ENCODE results near the gene CDH4.

The CDH4 gene

DNA sequence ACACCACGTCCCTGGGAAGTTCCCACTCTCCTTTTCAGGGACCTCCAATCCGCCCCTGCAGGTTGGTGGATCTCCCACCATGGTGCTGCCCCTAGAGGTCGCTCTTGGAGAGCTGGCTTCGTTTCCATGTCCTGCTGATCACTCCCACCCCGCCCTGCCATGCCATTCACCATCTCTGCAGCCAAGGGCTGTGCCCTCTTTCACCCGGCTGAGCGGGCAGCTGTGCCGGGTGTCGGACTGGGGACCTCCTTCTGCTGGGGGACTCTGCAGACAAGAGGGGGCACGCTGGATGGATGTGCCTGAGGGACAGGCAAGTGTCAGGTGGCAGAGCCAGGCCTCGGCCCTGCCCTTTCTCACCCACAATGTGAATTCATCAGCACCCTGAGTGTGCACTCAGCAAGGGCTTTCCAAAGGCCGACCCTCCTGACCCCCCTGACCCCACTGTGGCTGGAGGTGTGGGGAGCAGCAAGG is 347.0 kb downstream of the CDH4 start:
- no peak for DNase-seq (ENCODE audit: low read depth, low spot score)

DNA sequence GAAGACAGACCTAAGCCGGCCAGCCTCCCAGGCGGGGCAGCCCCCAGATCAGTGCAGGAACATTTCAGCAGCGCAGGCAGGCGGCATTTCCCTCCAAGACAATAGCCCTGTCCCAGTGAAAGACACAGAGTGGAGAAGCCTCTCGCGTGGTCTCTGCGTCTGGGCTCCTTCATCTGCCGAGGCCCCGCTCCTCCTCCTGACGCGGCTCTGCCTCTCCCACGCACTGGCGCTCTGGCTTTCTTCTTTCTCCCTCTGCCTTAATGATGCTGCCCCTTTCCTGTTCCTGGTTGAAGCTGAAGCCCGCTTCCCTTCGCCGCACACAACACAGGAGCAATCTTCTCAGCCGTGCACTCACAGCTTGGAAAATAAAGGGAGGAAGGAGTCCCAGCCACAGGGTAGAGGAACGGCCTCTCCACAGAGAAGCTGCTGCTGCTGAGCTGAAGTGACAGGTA is 347.5 kb downstream of the CDH4 start:
- no peak for DNase-seq (ENCODE audit: low read depth, low spot score)

DNA sequence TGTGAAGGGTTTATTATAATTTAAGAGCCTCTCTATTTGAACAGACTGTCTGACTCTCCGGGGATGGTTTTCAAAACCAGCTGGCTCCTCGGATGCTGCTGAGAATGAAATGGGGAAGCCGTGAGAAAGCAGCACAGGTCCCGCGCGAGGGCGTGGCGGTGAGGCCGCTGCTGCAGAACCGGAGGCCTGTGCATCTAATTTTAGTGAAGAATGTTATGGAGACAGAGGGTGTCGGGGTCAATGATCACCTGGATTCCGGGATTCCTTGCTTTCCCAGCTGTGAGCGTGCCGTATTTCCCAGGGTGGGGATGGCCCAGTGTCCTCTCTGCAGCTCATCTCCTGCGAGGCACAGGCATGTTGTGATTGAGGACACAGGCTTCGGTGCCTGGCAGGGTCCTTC is 348.0 kb downstream of the CDH4 start:
- DNase-seq (ENCODE audit: low read depth, low spot score), result no peak

DNA sequence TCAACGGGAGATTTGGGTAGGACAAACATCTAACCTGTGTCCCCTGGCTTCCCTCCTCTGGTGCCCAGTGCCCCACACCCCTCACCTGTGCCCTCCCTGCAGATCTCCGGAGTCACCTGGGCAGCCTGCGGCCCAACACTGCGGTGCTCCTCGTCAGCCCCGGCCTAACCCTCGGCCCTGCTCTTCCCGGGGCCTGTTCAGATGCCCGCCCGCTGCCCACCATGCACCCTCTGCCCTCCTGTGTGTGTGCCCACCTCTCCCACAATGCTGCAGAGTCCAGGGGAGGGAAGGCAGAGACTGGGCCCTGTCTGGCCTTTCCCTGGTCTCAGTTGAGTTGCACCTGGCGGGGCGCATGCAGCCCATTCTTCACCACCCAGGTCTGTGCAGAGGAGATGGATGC is 349.3 kb downstream of the CDH4 start:
- DNase-seq (ENCODE audit: low read depth, low spot score), result no peak

DNA sequence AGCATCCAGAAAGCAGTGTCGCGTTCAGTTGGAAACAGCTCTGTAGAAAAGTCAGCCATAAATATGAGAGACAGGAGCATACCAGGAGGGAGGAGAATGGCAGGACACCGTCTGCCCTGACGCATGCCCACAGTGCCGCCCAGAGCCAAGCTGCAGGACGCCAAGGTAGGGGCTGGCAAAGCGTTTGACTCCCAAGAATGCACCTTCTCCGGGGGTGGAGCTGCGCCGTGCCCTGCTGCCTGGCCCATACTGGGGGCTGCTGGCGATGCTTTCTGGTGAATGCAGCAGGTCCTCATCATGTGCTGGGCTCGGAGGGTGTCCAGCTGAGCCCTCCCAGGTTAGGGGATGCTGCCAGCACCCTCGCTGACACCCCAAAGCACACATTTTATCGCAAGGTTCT is 349.8 kb downstream of the CDH4 start:
- DNase-seq (ENCODE audit: low read depth, low spot score), result no peak

DNA sequence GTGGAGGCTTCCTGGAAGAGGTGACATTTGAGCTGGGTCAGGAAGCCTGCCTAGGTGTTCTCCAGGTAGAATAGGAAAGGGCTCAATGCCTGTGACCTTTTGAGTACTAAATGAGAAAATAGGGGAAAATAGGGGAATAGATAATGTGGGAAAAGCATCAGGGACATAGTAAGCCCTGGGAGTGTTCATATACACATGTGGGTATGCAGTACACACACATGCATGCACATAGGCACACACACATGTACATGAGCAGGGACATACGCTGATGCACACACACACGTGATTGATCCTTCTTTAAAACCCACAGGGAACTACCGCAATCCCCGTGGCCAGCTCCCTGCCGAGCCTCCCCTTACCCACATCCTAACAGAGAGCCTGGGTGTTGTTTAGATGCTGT is 351.7 kb downstream of the CDH4 start:
- DNase-seq (ENCODE audit: low read depth, low spot score), result no peak

DNA sequence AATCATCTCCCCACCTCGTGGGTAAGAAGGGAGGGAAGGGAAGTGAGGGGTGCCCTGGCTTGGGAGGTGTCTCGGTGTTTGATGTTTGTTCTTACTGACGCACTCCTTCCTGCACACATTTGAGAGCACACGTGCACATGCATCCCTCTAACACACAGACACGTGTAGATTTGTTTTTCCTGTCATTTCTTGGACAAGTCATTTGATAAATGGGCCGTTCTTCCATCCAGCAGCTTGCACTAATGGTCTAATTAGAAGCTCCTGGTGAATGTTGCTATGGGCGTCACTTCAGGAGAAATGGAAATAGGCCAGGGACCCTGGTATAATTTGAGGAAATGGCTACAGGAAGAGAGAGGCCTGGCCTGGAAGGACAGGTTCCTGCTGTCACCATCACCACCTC is 352.5 kb downstream of the CDH4 start:
- no peak for DNase-seq (ENCODE audit: low read depth, low spot score)

DNA sequence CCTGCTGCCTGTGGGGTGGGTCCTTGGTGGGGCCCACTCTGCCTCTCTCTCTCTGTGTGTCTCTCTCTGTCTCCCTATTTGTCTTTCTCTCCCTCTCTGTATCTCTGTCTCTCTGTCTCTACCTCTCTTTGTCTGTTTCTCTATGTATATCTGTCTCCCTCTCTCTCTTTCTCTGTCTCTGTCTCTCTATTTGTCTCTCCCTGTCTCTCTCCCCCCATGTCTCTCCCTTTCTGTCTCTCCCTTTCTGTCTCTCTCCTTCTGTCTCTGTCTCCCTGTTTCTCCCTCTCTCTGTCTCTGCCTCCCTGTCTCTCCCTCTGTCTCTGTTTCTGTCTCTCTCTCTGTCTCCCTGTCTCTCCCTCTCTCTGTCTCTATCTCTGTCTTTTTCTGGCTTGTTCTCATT is 353.2 kb downstream of the CDH4 start:
- DNase-seq (ENCODE audit: low read depth, low spot score), result no peak

DNA sequence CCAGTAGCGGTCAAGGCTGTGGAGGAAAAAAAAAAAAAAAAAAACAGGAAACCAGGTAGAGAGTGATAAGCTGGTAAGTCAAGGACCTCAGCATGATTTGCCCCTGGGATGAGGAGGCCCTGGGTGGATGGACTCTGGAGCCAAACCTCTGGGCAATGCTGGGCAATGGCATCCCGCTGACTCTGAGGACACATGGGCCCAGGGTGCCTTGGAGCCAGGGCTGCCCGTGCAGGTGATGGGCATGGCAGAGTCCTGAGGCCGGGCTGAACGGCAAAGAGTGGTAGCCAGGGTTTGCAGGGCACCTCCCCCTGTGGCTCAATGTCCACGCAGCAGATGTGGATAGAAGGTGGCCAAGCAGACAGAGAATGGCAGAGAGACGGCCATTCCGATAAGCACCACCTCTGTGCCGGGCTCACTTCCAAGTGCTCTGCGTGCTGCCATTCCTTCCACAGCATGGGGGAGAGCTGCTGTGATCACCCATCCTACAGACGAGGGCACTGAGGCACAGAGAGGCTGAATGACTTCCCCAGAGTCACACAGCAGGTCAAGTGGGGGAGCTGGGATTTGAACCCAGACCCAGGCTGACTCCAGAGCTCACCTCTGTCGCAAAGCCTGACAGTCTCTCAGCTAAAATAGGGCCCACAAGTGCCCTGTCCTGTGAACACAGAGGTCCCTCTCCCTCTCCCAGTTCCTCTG is 353.9 kb downstream of the CDH4 start:
- DNase-seq (ENCODE audit: low read depth, low spot score), result no peak

DNA sequence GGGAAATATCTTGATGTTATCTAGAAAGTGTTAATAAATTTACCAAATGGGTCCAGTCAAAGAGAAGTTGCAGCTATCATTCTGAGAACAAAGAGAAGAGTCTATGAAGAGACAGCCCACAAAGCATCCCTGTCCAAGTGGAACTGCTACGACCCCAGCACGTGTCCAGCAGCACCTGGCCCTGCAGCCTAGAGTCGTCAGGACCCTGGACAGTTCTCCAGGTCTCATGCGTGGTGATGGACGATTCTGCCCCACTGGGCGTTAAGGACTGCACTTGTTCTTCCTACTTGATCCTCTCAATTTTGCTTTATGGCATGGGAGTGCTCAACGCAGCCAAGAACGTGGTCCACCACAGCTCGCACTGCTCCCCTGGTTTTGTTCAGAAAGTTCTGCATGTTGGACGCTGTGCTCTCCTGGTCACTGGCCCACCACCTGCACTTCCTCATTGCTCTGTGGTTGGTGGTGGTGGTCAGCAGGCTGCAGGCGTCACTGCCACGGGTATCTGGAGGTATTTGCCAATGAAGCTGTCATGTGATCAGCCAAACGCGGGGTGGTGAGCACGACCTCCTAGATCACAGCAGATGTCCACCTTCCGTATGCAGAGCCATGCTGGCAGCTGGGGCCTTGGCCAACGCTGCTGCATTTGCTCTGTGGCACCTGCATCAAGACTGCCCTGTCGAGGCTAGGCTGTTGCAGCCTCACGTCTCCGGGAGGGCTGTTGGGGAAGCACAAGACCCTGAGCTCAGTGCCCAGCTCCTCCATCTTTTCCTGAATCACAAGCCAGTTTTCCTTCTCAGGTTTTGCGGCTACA is 356.4 kb downstream of the CDH4 start:
- DNase-seq (ENCODE audit: low read depth, low spot score), result no peak

DNA sequence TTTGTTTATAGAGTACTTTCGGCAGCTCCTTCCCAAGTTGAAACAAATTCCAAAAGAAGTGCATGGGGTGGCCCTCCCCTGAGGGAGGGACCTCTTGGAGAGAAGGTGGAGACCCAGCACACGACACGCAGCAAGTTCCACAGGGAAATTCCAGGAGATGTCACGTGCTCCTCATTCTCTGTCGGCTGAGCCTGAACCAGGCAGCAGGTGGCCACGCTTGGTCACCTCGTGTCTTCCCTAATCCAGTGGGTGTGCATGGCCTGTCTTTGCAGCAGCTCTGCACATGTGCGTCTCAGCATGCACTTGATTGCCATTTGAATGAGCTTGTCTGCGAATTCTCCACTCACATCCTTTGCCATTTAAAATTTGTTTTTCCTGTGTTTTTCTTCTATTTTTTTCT is 357.4 kb downstream of the CDH4 start:
- DNase-seq (ENCODE audit: low read depth, low spot score), result no peak

DNA sequence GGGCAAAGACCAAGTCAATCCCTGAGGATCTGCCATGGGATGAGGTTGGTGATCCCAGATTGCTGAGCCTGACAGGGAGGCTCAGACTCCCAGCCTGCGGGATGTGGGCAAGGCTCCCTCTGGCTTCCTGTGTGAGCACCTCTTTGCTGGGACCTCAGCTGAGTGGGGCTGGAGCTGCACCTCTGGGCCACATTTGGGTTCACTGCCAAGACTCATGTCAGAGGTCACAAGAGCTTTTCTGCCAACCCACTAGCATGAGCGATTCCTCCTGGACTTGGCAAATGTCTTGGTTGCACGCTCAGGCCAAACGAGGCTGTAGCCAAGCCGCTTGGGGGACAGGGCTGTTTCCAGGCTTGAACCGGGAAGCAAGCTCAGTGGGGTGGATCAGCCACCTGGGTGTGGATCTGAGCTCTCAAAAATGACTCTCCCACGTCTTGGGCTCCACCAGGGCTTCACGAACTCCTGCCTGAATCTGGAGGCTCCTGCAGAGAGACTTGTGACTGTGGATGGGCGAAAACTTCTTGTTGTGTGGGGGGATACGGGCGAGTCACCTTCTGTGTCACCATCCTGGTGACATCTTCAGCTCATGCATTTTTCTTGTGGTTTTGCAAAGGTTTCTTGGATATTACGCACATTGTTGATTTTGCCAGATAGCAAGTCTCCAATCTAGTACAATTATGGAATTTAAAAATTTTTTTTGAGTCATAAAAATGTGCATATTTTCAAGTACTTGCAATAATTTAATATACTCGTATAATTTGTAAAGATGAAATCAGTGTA is 359.5 kb downstream of the CDH4 start:
- DNase-seq (ENCODE audit: low read depth, low spot score), result no peak

DNA sequence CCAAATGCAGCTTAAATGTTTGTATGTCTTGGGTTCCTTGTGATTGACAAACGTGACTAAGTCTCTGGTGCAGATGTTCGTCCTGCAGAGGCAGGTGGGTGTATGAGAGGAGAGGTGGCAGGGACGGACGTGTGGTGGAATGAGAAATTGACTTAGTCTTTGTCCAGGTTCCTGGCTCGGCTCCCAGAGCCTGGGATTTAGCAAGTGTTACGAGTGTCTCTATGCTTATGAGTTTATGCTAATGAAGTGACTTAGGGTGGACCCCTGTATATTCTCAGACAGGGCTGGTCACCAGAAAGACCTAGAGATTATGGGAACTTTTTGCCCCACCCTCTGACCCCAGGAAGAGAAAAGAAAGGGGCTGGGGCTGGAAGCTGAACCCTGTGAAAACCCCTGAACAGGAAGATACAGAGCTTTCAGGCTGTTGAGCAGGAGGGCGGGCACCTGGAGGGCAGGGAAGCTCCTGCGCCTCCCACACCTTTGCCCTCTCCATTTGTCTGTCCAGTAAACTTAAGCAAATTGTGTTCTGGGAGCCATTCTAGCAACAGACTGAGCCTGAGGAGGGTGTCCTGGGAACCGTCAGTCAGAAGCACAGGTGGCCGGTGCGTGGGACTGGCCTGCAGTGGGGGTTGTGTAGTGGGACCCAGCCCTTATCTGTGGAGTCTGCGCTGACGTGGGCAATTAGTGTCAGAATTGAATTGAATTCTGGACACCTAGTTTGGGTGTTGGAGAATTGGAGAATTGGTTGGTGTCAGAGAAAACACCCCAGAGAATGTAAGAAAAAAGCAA is 362.1 kb downstream of the CDH4 start:
- DNase-seq (ENCODE audit: low read depth, low spot score), result no peak

DNA sequence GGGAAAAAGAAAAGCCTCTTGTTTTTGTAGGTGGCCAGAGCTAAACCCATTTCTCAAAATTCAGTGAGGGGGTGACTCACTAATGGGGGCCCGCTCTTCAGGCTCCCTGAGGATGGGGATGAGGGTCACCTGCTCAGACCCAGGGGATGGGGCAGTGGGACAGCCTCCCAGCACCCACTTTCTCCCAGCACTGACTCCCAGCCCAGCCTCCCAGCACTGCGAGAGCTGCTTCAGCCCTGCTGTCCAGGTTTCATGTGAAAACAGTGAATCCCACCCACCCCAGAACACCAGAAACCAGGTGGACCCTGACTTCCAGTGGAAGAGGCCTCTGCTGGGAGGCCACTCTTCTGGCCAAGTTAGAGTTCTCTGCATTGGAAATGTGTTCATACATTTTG is 362.6 kb downstream of the CDH4 start:
- no peak for DNase-seq (ENCODE audit: low read depth, low spot score)

DNA sequence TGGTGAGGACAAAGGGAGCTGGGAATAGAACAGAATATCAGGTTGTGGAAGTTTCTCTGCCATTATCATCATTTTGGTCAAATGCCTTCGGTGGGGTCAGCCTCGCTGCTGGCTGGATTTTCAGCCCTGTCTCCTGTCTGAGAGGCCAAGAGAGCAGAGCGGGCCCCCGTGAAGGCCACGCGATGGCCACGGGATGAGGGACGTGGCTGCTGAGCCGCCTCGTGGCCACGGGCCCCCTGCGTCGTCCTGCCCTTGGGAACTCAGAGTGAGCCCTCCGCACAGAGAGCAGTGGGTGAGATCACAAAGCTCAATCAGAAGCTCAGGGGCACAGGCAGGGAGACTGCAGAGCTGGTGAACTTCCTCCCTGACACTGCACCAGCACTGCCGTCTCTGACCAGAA is 363.7 kb downstream of the CDH4 start:
- DNase-seq (ENCODE audit: low read depth, low spot score), result no peak

DNA sequence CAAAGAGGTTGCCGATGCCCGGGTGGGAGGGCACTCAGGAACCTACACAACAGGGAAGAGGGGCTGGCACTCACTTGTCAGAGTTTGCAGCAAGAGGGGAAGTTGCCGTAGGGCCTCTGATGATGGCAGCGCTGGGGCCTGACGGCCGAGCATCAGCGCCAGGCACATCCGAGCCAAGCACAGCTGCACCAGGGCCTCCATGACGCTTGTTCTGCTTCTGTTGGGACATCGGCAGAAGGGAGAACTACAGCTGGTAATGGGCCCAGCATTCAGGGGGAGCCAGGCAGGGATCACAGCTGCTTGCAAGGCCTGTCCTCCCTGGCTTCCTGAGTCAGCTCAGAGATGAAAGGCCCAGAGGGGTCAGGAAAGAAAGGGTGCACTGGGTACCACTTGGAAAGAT is 367.7 kb downstream of the CDH4 start:
- DNase-seq (ENCODE audit: low read depth, low spot score), result no peak

DNA sequence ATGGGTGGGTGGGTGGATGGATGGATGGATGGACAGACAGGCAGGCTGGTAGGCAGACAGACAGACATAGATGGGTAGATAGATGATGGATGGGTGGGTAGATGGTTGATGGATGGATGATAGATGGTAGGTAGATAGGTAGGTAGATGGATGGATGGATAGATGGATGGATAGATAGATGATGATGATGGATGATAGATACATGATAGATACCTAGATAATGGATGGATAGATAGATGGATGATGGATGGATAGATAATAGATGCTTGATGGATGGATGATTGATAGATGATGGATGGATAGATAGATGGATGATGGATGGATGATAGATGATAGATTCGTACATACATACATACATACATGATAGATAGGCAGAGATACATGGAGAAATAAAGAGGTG is 368.1 kb downstream of the CDH4 start:
- DNase-seq (ENCODE audit: low read depth, low spot score), result no peak

DNA sequence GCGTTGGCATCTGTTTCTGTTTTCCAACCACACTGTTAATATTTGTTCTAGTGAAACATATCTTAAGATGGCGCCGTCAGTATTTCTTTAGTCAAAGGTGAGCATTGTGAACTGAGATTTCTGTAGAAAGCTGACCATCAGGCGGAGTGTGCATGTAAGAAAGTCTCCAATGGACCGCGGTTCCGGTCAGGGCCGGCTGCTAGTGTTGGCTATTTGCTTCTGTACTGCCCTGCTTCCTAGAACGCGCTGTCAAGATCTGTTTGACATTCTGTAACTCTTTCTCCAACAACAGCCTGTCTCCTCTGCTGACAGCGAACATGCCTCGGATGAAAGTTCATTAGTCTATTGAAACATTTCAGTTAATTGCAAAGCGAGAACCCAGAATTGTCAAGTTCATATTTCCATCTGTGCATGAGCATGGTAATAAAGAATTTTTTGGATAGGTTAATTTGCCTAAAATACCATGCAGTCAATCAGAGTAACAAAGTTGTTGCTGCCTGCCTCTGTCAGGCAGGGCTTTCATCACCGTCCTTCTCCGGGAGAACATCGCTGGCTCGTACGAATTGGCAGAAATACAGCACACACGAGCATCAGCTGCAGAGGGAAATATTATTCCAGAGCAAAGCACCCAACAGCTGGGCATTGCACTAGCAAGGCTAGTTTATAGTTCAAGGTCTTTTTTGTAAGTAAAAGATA is 369.1 kb downstream of the CDH4 start:
- no peak for DNase-seq (ENCODE audit: low read depth, low spot score)

DNA sequence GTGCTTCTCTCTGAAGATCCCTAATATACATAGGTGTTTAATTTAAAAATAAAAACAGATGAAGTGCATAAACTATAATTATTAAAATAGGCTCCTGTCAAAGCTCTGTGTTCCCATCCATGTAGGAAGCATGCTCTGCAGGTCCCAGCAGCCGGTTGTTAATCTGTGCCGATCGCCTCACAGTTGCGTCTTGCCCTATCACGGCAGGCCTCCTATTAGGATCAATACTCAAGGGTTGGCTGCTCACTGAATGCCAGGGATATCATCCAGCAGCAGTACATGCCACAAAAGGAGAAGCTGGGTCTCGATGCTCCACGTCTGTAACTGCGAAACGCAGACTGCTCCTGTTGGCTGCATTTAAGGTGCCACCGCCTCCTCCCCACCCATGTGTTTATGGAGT is 369.8 kb downstream of the CDH4 start:
- DNase-seq (ENCODE audit: low read depth, low spot score), result no peak

DNA sequence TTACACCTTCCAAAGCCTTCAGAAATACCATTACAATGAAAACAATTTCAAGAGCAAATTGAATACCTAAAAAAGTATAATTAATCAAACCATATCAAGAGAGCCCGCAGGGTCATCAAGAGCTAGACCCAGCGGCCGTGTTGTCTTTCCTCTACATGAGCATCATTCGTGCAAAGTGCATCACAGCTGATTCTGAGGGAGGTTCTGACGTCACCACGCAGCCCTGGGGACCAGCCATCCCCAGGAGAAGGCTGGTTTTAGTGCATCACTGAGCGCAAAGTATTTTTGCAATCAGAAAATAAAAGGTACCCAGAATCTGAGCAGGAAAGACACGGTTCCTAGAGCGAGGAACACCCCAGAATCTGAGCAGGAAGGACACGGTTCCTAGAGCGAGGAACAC is 371.4 kb downstream of the CDH4 start:
- DNase-seq (ENCODE audit: low read depth, low spot score), result no peak

DNA sequence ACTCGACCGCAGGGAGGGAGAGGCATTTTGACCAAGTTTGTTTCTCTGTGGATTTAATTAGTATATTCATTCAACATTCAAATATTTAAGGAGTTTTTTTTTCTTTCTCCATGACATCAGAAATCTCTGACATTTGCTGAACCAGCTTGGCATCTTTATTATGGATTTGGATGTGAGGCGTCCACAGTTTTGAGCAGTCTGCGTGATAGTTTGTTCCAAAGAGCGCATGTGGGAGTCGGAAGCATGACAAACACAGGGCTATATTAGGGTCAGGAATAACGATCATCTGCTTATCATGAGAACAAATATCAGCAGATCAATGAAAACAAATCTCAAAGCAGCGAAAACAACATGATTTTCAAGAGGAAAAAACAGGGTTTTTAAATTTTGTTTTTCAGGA is 373.2 kb downstream of the CDH4 start:
- DNase-seq (ENCODE audit: low read depth, low spot score), result no peak
